HG03432 (cell line): Measurements from ENCODE around the gene CCL24.
"Not testable (repeated sequence)": the region's sequence is repeated elsewhere in the genome, so short reads cannot be mapped to it uniquely, and the experiment has no call there.

Experiments
- ATAC-seq: cut with Tn5 transposase; IDR thresholded peaks from one replicate; pipeline ENCODE4 v1.9.1; 2021; ENCODE audit warnings: mild to moderate bottlenecking, moderate library complexity; ENCODE audit not compliant: unreplicated experiment

CCL24 gene

GRCh38 chr7:75820688-75821087, 7.1 kb upstream of the CCL24 start:
- no peak for ATAC-seq

DNA sequence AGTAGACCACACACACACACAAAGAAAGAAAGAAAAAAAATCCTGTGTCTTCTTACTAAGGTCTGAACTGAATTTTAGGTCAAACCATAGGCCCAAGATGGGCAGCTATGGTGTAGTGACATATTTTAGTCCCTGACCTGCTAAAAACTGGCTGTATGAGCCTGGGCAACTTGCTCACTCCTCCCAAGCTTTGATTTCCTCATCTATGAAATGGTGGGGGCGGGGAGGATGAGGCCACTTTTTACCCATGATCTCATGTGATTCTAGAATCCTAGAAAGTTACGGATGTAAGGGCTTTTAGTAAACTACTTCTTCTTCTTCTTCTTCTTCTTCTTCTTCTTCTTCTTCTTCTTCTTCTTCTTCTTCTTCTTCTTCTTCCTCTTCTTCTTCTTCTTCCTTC, 6.1 kb upstream of the CCL24 start:
- ATAC-seq = no peak

DNA sequence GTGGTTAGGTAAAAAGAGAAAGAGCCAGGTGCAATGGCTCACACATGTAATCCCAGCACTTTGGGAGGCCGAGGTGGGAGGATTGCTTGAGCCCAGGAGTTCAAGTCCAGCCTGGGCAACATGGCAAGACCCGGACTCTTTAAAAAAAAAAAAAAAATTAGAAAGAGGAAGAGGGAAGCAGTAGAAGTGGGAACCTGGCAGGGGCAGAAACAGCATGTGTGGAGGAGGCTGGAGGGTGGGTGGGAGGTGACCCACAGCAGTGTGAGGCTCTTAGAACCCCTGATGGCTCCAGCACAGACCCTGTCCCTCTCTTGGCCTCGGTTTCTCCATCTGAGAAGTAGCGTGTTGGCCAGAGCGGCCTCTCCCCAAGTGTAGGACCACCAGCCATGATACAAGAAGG, 4.9 kb upstream of the CCL24 start:
- ATAC-seq = no peak

- ATAC-seq = no peak
Measured at GRCh38 chr7:75817116-75817515, 3.5 kb upstream of the CCL24 start.

- ATAC-seq = no peak
Measured at GRCh38 chr7:75815418-75816064, 1.9 kb upstream of the CCL24 start.

GRCh38 chr7:75814407-75814947, 871 bp upstream of the CCL24 start:
- ATAC-seq = no peak

DNA sequence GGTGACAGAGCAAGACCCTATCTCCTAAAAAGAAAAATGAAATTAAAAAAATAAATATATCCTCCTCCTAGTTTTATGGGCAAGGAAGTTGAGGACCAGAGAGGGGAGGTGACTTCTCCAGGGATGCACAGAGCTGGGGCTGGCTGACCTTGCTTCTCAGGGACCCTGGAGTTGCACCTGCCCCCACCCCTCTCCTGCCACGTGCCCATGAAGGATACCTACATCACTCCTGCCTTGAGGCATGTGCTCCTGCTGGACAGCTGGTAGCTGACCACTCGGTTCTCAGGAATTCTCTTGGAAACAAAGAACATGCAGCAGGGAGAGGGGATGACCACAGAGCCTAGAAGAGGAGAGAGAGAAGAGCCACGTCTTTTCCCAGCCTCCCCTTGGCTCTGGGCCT, 522 bp downstream of the CCL24 start:
- no peak for ATAC-seq

- ATAC-seq = no peak
Measured at GRCh38 chr7:75811894-75812678, 1.5 kb downstream of the CCL24 start.

DNA sequence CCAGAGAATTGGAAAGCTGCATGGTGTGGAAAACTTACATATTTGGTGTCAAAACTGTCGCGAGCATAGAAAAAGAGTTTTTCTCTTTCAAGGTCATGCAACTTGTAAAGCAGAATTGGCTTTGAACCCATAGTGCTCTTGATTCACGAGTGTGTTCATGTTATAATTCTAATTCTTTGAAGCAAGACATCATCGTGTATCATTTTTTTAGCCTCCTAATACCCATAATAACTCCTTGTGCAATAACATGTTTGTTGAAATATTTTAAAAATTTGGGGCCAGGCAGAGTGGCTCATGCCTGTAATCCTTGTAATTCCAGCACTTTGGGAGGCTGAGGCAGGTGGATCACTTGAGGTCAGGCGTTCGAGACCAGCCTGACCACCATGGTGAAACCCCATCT, 4.2 kb downstream of the CCL24 start:
- ATAC-seq = no peak

DNA sequence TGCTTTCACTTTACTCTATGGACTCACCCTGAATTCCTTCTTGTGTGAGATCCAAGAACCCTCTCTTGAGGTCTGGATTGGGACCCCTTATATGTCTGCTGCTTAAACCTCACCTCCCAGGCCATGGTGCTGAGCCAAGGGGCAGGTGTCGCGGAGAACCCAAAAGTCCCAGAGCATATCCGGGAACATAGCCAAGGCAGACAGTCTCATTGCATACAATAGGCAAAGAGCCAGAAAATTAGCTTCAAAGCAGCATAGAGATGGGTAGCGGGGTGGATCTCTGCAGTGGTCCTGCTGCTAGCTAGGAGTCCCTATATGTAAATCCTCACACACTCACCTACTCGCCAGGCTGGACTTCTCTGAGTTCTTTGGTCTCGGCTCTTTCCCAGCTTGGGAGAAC, 5.5 kb downstream of the CCL24 start:
- ATAC-seq = no peak

DNA sequence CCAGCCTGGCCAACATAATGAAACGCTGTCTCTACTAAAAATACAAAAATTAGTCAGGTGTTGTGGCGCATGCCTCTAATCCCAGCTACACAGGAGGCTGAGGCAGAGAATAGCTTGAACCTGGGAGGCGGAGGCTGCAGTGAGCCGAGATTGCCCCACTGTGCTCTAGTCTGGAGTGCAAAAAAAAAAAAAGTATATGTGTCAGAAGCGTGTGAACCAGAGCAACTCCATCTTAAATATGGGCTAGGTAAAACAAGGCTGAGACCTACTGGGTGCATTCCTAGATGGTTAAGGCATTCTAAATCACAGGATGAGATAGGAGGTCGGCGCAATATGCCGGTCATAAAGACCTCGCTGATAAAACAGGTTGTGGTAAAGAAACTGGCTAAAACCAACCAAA, 6.2 kb downstream of the CCL24 start:
- ATAC-seq = no peak

- no peak for ATAC-seq
Measured at GRCh38 chr7:75806560-75807307, 6.9 kb downstream of the CCL24 start.

DNA sequence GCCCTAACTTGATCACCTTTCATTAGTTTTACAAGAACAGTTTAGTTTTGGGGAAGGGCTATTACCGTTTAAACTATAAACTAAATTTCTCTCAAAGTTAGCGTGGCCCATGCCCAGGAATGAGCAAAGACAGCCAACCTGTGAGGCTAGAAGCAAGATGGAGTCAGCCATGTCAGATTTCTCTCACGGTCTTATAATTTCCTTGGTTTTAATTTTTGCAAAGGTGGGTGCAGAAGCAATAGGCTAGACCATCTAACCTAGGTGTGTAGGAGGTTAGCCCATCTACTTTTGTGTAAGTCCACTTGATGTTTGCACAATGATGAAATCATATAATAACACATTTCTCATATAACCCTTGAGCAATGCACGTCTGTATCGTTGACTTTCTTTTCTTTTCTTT, 8.9 kb downstream of the CCL24 start:
- ATAC-seq = no peak

DNA sequence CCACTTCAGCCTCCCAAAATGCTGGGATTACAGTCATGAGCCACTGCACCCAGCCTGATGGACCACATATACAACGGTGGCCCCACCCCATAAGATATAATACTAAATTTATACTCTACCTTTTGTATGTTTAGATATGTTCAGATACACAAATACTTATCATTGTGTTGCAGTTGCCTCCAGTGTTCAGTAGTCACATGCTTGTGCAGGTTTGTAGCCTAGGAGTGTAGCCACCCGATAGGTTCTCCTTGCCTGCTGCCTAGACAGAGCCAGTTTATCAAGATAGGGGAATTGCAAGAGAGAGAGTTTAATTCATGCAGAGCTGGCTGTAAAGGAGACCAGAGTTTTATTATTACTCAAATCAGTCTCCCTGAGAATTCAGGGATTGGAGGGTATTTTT, 9.6 kb downstream of the CCL24 start:
- no peak for ATAC-seq

GRCh38 chr7:75802552-75802821, 11.1 kb downstream of the CCL24 start:
- ATAC-seq = no peak

- no peak for ATAC-seq
Measured at GRCh38 chr7:75798770-75799169, 14.8 kb downstream of the CCL24 start.

GRCh38 chr7:75796420-75796819, 17.2 kb downstream of the CCL24 start:
- ATAC-seq = no peak

DNA sequence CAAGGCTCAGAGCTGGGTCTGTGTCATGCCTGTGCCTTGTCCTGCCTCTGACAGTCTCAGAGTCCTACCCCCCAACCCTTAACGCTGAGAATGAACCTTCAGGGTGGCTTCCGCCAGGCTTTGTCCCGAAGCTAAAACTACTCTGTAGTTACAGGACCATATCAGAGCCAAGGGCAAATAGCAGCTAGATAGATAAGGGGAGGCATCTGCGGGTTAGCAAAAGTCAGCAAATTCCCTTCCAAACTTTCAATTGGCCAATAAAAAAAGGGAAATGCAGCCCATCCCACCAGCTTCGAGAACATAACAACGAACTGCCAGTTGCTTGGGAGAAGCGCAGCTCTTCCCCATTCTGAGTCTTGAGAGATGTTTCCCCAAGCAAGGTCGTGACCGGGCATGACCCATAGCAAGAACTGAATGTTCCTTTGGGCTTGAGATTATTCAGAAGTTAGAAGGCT, 17.7 kb downstream of the CCL24 start:
- ATAC-seq = no peak

DNA sequence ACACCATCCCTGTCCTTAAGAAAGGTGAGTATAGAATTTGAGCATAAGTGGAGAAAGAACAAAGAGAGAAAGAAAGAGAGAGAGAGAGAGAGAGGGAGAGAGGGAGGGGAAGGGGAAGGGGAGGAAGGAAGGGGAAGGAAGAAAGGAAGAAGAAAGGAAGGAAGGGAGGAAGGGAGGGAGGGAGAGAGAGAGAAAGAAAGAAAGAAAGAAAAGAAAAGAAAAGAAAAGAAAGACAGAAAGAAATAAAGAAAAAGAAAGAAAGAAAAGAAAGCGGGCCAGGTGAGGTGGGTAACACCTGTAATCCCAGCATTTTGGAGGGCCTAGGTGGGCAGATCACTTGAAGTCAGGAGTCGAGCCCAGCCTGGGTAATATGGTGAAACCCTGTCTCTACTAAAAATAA, 19.9 kb downstream of the CCL24 start:
- no peak for ATAC-seq

DNA sequence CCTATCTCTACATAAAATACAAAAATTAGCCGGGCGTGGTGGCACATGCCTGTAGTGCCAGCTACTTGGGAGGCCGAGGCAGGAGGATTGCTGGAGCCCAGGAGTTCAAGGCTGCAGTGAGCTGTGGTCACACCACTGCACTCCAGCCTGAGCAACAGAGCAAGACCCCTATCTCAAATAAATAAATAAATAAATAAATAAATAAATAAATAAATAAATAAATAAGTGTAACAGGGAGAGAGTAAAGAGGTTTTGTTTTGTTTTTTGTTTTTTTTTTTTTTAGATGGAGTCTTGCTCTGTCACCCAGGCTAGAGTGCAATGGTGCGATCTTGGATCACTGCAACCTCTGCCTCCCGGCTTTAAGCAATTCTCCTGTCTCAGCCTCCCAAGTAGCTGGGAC, 21.0 kb downstream of the CCL24 start:
- ATAC-seq = not testable (repeated sequence)

GRCh38 chr7:75789361-75789924, 24.2 kb downstream of the CCL24 start:
- no peak for ATAC-seq
